C4-2B (cell line): ENCODE results near the gene SGCG.

Experiments used
- CTCF ChIP-seq: fragments of 450-650 bp; conservative IDR thresholded peaks from 2 replicates; pipeline ENCODE4 v1.5.1; 2017; ENCODE audit warnings: mild to moderate bottlenecking
- ZFX ChIP-seq: fragments of 450-650 bp; IDR thresholded peaks from 2 replicates; pipeline ENCODE4 v1.6.1; 2017

GRCh38 chr13:23325191-23325590 is 144.4 kb downstream of the SGCG start:
- TF ChIP-seq CTCF (no peak), ZFX (no peak)
